Lung (tissue), 12 donors: ENCODE measurements around the gene WFDC2. TPM values are rescaled to one million over a fixed set of nuclear protein-coding genes. Genes with fewer than 3 reads are reported as not detected.

Experiments used
- ATAC-seq: fragments of 200-7000 bp; cut with Tn5 transposase; one replicate; pipeline ENCODE4 v1.9.1; 2020; ENCODE audit warnings: moderate number of reproducible peaks; ENCODE audit not compliant: insufficient read depth, low FRiP score
- DNase-seq, 3 donors: peaks; one replicate each; pipeline ENCODE4 v3.0.0-alpha.2; 2013 to 2017
- H3K27ac ChIP-seq, 2 donors: one replicate each; pipeline ENCODE4 v1.5.1; 2013; ENCODE audit warnings: mild to moderate bottlenecking in 2 of 2, moderate library complexity in 2 of 2, control low read depth in 1 of 2, inconsistent platforms in 1 of 2, low read depth in 1 of 2, low read length in 1 of 2
- H3K27me3 ChIP-seq, 3 donors: one replicate each; pipeline ENCODE4 v1.5.1; 2013; ENCODE audit warnings: low read length in 2 of 3; ENCODE audit not compliant: control insufficient read depth in 3 of 3, insufficient read depth in 3 of 3
- H3K36me3 ChIP-seq, 4 donors: one replicate each; pipeline ENCODE4 v1.5.1; 2013; ENCODE audit warnings: low read length in 4 of 4, mild to moderate bottlenecking in 1 of 4, moderate library complexity in 1 of 4; ENCODE audit not compliant: control insufficient read depth in 4 of 4, insufficient read depth in 4 of 4
- H3K4me1 ChIP-seq, 5 donors: one replicate each; pipeline ENCODE4 v1.5.1; 2013; ENCODE audit warnings: low read length in 5 of 5, mild to moderate bottlenecking in 2 of 5, moderate library complexity in 1 of 5; ENCODE audit not compliant: control insufficient read depth in 5 of 5, insufficient read depth in 5 of 5
- H3K4me3 ChIP-seq: one replicate; pipeline ENCODE4 v1.5.1; 2013; ENCODE audit warnings: mild to moderate bottlenecking, control low read depth, moderate library complexity
- H3K9ac ChIP-seq, 2 donors: one replicate each; pipeline ENCODE4 v1.5.1; 2013; ENCODE audit warnings: low read length in 2 of 2, control low read depth in 1 of 2; ENCODE audit not compliant: insufficient read depth in 1 of 2
- H3K9me3 ChIP-seq, 4 donors: one replicate each; pipeline ENCODE4 v1.5.1; 2013; ENCODE audit warnings: low read length in 3 of 4, mild to moderate bottlenecking in 1 of 4, moderate library complexity in 1 of 4; ENCODE audit not compliant: control insufficient read depth in 4 of 4, insufficient read depth in 3 of 4
- WGBS, 2 donors: extraction: QIAGEN DNeasy Blood & Tissue Kit; methylation state at CpG; one replicate each; pipeline ENCODE4 v1.1.7; 2013; 5-methylcytosine and 5-hydroxymethylcytosine counted together
- polyA plus RNA-seq, 2 donors: library from polyadenylated mRNA; stranded (reverse); fragments of 200-250 nt; gene quantifications; one replicate each; pipeline ENCODE4 v1.2.1, GENCODE V29; 2013
- total RNA-seq, 2 donors: library from RNA; depleted of rRNA in 1 of 2; stranded (reverse); fragments of >200 nt in 1 of 2; gene quantifications; one replicate each; pipeline ENCODE4 v1.2.1, GENCODE V29; 2014 to 2021
- TF ChIP-seq, protein P1 (sequence below): IDR thresholded peaks from 2 replicates; pipeline ENCODE4 v1.5.1; 2012; ENCODE audit warnings: mild to moderate bottlenecking; ENCODE audit errors: control extremely low read depth, extremely low read depth
- donor health status: control.
- donor health status: control.
- donor health status: Bipolar disorder and iron deficiency.
- donor health status: healthy.
- donor health status: DM: yes; HTN: yes; CAD: no.

Gene WFDC2
- total and polyA plus RNA-seq, 4 donors = 62.8 to 1,020 (median 523) TPM

DNA sequence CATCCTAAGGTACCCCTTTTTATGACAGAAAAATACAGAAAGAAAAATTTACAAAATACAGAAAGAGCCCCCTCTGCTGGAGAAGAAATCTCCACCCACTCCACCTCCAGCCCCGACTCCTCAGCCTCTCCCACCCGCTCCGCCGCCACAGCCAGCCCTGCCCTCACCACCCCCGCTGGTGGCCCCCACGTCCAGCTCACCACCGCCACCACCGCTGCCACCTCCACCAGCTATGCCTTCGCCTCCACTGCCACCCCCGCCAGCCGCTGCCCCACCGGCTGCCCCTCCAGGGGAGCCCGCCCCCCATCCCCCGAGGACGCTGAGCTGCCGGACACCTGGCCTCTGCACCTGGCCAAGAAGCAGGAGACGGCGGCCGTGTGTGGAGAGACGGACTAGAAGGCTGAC lies 17.7 kb downstream of the WFDC2 start:
- DNase-seq (no peak), ATAC-seq (no peak)
- Histone ChIP-seq H3K36me3 (no peaks in the 10 kb centered on the region), H3K27ac (no peak overlapping the region), H3K9ac (no peak overlapping the region), H3K27me3 (peaks cover 0 to 16% (median 0%) of the 10 kb centered on the region in 3 donors), H3K4me1 (peaks cover 0 to 4% (median 0%) of the 10 kb centered on the region in 5 donors), H3K9me3 (peaks cover 0 to 2% (median 0%) of the 10 kb centered on the region in 4 donors), H3K4me3 (no peak overlapping the region)
- TF ChIP-seq, protein P1, sequence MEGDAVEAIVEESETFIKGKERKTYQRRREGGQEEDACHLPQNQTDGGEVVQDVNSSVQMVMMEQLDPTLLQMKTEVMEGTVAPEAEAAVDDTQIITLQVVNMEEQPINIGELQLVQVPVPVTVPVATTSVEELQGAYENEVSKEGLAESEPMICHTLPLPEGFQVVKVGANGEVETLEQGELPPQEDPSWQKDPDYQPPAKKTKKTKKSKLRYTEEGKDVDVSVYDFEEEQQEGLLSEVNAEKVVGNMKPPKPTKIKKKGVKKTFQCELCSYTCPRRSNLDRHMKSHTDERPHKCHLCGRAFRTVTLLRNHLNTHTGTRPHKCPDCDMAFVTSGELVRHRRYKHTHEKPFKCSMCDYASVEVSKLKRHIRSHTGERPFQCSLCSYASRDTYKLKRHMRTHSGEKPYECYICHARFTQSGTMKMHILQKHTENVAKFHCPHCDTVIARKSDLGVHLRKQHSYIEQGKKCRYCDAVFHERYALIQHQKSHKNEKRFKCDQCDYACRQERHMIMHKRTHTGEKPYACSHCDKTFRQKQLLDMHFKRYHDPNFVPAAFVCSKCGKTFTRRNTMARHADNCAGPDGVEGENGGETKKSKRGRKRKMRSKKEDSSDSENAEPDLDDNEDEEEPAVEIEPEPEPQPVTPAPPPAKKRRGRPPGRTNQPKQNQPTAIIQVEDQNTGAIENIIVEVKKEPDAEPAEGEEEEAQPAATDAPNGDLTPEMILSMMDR = no peak
- WGBS, 2 donors = 22 to 28% methylated on average over 20 of the region's 20 CpGs

DNA sequence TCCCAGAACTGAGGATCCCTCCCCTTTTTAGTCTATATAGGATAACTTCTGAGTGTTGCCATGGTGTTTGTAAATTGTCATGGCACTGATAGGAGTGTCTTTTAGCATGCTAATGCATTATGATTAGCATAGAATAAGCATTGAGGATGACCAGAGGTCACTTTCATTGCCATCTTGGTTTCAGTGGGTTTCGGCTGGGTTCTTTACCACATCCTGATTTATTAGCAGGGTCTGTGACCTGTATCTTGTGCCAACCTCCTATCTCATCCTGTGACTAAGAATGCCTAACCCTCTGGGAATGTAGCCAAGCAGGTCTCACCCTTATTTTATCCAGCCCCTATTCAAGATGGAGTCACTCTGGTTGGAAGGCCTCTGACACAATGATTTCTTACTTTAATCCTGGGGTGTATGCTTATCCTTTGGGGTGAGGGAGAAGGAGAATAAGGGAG lies 19.6 kb downstream of the WFDC2 start:
- Histone ChIP-seq H3K9ac (no peak overlapping the region), H3K27me3 (peaks cover 0 to 16% (median 0%) of the 10 kb centered on the region in 3 donors), H3K9me3 (peaks cover 0 to 2% (median 0%) of the 10 kb centered on the region in 4 donors), H3K4me1 (peaks cover 0 to 4% (median 0%) of the 10 kb centered on the region in 5 donors), H3K27ac (no peak overlapping the region), H3K4me3 (no peak overlapping the region), H3K36me3 (no peaks in the 10 kb centered on the region)
- no peak for DNase-seq
- ATAC-seq = no peak
- TF ChIP-seq, protein P1 = no peak
- WGBS, 2 donors = 51 to 64% methylated on average over 1 of the region's 1 CpG

DNA sequence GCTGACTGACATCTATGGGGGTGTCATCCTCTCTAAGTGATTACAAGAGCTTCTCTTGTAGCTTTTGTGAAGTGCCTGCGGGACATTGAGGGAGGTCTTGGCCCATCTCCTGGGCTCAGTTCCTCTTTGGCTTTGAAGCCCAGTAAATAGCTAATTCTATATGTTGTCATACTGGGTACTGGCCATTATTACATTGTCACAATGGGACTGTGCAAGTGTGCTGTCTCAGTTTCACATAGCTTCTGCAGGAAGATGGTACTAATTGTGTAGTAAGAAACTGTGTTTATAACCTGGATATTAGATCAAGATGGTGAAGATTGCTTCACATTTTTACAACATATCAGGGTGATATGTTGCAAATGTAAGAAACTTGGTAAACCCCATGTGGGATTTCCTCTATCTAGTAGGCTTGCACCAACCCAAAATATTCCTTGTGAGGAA lies 26.0 kb downstream of the WFDC2 start:
- Histone ChIP-seq H3K4me1 (peaks cover 0 to 3% (median 0%) of the 10 kb centered on the region in 5 donors), H3K9me3 (peaks cover 0 to 2% (median 0%) of the 10 kb centered on the region in 4 donors), H3K9ac (no peak overlapping the region), H3K27me3 (peaks cover 0 to 3% (median 0%) of the 10 kb centered on the region in 3 donors), H3K4me3 (no peak overlapping the region), H3K27ac (no peak overlapping the region), H3K36me3 (no peaks in the 10 kb centered on the region)
- no peak for DNase-seq
- WGBS, 2 donors = 50 to 79% methylated on average over 1 of the region's 1 CpG
- no peak for ATAC-seq
- TF ChIP-seq, protein P1 = no peak

DNA sequence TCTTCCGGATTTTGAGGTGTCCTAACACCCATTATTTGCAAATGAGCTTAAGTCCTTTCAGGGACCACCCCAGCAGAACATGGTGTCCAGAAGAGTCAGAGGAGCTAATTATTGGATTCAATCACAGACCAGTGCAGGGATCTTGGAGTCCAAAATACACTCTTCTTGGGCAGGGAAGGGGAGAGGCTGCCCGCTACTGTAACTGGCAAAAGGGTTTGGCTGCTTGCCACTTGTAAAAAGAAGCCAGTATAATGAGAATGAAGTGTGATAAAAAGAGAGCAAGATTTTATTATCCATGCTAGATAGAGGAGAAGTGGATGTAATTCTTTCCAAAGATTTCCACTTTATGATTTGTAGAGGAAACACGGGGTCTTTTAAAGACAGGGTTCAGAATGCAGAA lies 26.6 kb downstream of the WFDC2 start:
- TF ChIP-seq, protein P1 = no peak
- ATAC-seq (no peak), DNase-seq (no peak)
- Histone ChIP-seq H3K4me3 (no peak overlapping the region), H3K27ac (no peak overlapping the region), H3K27me3 (peaks cover 0 to 3% (median 0%) of the 10 kb centered on the region in 3 donors), H3K4me1 (peaks cover 0 to 3% (median 0%) of the 10 kb centered on the region in 5 donors), H3K9me3 (peaks cover 0 to 2% (median 0%) of the 10 kb centered on the region in 4 donors), H3K9ac (no peak overlapping the region), H3K36me3 (no peaks in the 10 kb centered on the region)
- 70 to 71% methylated on average over 3 of the region's 3 CpGs for WGBS, 2 donors
